GM18517 (cell line): ENCODE measurements around the gene MATCAP1.

Experiments
- ATAC-seq: cut with Tn5 transposase; IDR thresholded peaks from one replicate; pipeline ENCODE4 v1.9.1; 2021; ENCODE audit warnings: mild to moderate bottlenecking, moderate library complexity; ENCODE audit not compliant: unreplicated experiment

Gene MATCAP1

DNA sequence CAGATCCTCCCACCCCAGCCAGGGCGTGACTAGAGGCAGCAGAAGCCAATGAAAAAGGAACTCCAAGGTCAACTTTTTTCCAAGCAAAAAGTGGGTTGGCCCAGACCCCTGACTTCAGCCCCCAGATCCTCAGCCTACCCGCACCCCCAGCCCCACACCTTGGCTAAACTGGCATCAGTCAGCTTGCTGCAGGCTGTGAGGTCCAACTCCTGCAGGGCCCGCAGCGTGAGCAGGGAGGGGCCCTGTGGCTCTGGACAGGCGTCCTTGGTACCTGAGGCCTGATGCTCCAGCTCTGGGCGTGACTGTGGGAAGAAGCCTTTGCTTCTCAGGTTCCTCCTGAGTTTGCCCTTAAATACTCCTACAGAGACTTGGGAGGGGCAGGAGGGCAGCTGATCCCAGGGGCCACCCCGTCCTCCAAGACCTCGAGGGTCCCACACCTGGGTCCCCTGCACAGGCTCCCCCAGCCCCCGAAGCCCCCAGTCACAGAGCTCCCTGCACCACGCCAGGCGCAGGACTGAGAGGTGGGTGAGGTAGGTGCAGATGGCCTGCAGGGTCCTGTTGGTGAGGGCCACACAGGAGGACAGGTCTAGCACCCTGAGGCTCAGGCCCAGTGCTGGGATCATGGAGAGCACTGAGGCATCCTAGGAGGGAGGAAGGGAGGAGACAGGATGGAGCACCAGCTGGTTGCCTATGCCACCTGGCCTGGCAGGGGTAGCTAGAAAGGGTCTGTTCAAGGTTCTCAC is 24.6 kb upstream of the MATCAP1 start:
- no peak for ATAC-seq

DNA sequence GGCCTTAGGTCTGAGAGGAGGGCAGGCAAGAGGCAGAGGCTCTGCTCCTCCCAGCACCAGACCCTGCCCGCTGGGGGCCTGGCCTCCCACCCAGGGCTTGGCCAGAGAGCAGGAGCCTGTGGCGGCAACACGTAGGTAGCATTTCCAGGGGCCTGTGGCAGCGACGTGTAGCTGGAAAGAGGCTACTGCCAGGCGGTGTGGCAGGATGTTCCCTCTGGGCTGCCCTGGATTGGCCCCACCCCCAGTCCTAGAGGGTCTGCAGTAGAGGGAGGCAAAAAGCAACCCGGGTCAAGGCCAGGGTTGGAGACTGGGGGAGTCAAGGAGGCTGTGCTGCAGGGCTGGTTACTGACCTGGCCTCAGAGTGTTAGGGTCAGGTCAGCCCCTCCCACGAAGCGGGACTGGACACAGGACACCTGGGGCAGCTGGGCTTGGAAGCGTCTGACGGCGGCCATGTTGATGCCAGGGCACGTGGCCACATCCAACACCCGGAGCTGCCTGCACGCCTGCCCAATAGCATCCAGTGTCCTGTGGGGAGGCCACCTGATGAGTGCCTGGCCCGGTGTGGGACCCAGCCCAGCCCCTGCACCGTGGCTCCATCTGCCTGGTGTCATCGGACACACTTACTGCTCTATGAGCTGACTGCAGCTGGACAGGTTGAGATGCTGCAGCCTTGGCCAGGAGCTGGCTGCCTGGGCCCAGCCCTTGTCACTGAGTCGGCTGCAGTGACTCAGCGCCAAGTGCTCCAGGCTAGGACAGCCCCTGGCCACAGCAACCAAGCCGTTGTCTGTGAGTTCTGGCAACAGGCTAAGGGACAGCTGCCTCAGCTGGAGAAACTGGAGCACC is 23.7 kb upstream of the MATCAP1 start:
- no peak for ATAC-seq

DNA sequence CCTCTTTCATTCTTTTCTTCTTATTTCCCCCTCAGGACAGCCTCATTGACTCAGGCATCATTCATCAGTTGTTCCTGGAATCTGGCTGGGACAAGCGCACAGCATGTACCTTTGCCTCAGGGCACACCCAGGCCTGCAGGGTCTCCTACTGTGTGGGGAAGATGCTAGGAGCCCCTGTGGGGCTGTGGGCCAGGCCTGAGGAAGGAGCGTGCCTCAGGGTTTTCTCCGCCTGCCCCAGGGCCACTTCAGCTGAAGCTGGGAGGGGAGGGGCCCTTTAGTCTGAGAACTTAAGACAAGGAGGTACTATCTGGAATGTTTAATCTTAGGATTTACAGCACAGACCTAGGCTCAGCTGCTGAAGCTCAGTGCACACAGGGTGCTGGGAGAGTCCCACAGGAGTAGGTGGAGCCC is 23.1 kb upstream of the MATCAP1 start:
- ATAC-seq, result no peak

DNA sequence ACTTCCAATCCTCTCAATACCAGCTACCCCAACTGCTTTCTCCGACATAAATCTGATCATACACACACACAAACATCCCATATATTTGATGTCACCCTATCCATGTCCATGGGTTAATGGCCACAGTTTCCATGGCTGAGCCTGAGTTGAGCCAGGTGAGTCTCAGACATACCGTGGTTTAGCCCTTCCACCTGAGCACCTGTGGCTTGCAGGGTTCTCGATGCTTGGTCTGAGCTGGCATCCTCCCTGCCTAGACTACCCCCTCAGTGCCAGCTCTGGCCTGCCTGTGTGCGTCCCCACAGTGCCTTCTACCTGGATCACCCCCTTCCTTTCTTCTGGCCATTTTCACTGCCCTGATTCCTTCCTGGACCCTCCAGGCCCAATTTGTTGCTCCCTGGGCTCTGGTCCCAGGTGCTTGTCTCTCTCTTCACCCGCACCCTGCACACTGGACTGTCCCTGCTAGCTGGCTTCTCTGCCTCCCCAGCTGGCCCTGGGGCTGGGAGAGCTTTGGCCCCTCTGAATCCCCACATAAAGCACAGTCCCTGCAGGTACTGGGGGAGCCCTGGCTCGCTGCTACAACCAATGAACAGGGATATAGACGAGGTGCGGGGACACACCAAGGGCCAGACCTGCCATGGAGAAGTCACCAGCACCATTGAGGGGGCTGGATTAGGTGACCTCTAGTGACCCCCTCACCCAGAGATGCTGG is 22.5 kb upstream of the MATCAP1 start:
- no peak for ATAC-seq

DNA sequence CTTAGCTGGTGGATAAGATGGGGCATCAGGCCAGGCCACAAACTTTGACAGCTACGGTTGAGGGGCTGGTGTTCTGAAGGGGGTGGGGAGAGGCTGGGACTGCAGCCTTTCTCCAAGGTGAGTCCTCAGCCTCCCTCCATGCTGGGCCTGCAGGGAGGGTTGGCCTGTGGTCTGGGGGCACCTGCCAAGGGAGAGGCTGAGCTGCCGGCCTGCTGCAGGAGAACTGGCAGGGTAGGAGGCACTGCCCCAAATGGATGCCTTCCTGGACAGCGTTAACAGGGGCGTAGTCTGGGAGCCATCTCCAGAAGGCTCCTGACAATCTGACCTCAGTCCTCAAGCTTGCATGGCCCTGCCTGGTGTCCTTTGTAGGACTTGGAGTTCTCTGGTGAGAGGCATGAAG is 20.3 kb upstream of the MATCAP1 start:
- no peak for ATAC-seq

DNA sequence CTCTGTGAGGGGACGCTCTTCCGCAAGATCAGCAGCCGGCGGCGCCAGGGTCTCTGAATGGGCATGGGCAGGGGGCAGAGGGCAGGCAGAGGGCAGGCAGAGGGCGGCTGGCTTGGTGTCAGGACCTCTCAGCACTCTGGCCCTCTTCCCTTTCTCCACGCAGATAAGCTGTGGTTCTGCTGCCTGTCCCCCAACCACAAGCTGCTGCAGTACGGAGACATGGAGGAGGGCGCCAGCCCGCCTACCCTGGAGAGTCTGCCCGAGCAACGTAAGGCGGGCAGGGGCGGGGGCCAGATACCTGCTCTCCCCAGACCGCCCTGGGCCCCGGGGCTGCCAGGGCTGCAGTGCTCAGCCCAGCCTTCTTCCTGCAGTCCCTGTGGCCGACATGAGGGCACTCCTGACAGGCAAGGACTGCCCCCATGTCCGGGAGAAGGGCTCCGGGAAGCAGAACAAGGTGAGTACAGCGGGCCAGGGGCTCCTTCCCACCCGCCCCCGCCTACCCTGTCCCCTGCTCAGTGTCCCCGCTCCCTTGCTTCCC is 19.3 kb upstream of the MATCAP1 start:
- ATAC-seq, result no peak

DNA sequence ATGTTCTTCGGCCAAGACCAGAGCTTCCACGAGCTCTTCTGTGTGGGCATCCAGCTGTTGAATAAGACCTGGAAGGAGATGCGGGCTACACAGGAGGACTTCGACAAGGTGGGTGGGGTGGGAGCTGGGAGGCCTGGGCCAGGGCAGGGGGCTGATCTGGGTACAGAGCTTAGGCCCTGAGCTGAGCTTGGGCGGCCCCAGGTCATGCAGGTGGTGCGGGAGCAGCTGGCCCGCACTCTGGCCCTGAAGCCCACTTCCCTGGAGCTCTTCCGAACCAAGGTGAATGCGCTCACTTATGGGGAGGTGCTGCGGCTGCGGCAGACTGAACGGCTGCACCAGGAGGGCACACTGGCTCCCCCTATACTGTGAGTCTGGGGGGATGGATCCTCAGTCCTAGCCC is 18.7 kb upstream of the MATCAP1 start:
- ATAC-seq, result no peak

DNA sequence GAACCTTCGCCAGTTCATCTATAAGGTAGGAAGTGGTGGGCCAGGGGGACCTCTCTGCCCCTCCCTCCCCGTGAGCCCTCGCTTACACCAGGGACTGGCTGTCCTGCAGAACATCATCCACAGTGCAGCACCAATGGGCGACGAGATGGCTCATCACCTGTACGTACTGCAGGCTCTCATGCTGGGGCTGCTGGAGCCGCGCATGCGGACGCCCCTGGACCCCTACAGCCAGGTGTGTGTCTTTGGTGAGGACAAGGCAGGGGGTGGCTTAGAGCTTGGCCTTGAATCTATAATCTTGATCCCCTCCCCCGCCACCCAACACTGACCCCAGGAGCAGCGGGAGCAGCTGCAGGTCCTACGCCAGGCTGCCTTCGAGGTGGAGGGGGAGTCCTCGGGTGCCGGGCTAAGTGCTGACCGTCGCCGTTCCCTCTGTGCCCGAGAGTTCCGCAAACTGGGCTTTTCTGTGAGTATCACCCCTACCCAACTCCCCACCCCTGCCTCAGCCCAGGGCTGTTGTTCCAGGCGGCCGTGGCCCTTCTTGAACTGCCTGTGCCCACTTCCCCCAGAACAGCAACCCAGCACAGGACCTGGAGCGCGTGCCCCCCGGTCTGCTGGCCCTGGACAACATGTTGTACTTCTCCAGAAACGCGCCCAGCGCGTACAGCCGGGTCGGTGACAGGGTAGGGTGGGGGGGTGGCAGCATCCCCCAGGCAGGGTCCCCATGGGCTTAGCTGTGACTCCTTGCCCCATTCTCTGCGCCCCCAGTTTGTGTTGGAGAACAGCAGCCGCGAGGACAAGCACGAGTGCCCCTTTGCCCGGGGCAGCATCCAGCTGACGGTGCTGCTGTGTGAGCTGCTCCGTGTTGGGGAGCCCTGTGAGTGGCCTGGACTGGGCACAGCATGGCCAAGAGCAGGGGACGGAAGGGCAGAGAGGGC is 17.9 kb upstream of the MATCAP1 start:
- ATAC-seq, result no peak

DNA sequence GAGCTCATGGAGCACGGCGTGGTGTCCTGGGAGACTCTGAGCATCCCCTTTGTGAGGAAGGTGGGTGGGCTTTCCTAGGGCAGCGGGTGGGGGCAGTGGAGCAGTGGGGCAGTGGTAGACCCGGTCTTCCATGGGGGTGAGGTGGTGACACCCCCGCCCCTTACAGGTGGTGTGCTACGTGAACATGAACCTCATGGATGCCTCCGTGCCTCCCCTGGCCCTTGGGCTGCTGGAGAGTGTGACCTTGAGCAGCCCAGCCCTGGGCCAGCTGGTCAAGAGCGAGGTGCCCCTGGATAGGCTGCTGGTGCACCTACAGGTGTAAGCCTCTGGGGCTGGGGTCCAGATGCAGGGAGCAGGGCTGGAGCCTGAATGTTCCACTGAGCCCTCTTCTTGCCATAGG is 16.7 kb upstream of the MATCAP1 start:
- no peak for ATAC-seq

DNA sequence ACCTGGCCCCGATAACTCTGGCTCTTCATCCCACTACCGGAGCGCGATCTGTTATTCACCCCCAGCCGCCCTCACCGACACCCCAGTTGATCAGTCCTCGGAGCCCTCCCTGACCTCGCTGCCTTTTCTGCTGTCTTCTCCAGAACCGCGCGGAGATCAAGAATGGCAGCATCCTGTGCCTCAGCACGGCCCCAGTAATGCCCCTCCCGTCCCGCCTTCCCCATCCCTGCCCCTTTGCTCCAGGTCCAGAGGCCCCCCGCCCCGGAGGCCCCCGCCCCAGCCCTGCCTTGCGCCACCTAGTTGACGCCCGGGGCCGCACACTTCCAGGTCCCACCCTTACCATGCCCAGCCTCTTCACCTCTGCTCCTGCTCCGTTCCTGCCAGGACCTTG is 16.0 kb upstream of the MATCAP1 start:
- ATAC-seq, result no peak

DNA sequence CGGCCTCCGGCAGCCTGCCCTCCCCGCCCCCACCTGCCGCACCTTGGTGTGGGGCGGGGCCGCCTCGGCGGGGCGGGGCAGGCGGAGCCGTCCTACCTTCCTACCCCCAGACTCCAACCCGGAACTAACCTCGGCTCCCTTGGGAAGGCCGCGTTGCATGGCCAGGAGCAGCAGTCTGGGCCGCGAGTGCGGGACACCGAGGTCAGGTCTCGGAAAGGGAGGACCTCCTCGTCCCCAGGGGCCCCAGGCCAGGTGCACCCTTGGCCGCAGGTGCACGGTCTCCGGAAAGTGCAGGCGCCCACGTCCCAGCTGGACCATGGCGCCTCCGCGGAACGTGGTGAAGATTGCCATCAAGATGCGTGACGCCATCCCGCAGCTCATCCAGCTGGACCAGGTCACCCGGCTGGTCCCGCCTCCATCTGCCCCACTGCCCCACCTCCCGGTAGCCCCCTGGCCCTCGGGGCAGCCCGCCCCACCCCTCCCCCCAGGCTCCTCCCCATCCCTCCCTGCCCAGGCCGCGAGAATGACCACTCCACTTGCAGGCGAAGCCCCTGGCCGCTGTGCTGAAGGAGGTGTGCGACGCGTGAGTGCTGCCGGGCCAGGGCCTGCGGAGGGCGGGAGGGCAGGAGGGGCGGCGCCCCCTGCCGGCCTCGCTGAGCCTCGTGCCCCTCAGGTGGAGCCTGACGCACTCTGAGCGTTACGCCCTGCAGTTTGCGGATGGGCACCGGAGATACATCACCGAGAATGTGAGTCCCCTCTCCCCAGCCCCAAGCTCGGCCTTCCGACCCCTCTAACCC is 15.4 kb upstream of the MATCAP1 start, which contains the start of gene ELMO3:
TSS of gene ELMO3 (plus strand) at position 121 of the 797 bp plus-strand sequence. CDS start at position 317, 196 bp downstream.
- ATAC-seq, result no peak

DNA sequence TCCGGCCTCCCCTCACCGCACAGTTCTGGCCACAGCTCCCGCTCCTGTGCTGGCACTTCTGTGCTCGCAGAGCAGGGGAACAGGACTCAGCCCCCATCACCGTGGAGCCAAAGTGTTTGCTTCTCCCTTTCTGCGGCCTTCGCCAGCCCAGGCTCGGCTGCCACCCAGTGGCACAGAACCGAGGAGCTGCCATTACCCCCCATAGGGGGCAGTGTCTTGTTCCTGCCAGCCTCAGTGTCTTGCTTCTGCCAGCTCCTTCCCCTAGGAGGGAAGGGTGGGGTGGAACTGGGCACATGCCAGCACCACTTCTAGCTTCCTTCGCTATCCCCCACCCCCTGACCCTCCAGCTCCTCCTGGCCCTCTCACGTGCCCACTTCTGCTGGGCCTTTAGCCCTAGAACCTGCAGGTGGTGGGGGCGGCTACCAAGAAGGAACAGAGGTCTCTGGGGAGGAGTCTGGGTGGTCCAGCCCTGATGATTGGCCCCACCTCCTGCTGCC is 14.5 kb upstream of the MATCAP1 start:
- ATAC-seq, result no peak

DNA sequence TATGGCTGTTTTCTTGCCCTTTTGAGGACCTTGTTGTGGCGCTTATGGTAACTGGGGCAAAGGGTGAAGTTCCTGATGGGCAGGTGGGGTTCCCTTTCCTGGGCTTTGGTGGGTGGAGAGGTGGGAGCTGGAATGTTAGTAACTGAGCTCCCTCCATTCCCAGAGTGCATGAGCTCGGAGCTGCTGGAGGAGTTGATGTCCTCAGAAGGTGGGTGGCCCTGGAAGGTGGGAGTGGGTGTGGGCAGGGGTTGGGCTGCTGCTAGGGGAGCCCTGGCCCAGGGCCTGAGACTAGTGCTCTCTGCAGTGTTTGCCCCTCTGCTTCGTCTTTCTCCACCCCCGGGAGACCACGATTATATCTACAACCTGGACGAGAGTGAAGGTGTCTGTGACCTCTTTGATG is 13.9 kb upstream of the MATCAP1 start:
- no peak for ATAC-seq

DNA sequence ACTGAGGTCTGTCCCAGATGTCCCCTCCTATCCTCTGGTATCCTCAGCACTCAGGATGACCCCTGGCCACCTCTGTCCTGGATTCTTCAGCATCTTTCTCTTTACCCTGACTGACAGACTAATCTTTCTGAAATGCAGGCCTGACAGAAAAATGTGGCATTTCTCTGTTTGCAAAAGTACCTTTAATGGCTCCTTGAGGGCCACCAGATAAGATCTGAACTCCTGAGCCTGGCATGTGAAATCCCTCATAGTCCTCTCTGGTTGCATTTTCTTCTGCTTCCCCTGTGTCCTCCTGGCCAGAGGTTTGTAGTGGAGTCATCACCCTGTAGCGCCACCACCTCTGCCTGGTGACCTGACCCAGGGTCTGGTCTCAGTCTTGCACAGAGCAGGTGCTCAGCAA is 13.1 kb upstream of the MATCAP1 start:
- ATAC-seq, result no peak

DNA sequence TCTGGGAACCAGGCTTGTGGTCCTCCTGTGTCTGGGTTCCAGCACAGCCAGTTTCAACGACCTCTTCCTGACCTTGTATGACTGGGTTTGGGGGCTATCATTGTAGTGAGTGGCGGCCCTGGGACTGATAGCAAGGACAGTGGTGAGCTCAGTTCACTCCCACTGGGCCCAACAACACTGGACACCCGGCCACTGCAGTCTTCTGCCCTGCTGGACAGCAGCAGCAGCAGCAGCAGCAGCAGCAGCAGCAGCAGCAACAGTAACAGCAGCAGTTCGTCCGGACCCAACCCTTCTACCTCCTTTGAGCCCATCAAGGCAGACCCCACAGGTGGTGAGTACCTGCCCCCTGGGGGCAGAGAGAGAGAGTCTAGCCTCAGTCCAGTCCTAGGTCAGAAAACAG is 11.9 kb upstream of the MATCAP1 start:
- ATAC-seq, result no peak

DNA sequence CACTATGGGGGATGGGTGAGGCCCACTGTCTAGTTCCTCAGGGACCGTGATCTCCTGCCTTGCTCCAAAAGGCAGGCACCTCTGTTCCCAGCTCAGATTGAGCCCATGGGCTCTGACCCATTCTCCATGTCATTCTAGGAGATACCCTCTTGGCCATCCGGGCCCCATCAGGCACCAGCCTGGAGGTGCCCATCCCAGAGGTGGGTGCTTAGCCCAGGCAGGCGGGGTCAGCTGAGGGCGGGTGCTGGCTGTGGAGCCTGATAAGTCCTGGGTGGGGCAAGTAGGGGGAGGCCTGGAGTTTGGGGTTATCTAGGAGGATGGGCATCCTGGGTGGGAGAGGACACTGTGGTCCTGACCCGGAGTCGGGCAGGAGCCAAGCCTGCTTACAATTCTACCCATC is 10.5 kb upstream of the MATCAP1 start:
- ATAC-seq, result no peak

DNA sequence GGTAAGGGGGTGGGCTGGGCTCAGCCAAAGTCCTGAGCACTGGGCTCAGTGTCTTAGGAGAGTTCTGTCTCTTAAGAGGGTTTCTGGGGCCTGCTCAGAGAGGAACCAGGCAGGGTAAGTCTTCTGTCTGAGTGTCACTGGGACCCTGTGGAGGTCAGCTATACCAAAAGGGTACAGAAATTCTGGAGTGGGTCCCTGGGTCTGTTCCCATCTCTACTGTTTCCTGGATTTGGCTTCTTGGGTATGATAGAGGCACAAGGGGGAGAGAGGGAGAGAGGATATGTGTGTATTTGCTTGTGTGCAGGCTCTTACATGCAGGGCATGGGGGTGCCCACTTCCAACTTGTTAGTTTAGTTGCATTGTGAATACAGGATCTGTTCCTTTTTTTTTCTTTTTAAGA is 9.8 kb upstream of the MATCAP1 start:
- ATAC-seq, result no peak

DNA sequence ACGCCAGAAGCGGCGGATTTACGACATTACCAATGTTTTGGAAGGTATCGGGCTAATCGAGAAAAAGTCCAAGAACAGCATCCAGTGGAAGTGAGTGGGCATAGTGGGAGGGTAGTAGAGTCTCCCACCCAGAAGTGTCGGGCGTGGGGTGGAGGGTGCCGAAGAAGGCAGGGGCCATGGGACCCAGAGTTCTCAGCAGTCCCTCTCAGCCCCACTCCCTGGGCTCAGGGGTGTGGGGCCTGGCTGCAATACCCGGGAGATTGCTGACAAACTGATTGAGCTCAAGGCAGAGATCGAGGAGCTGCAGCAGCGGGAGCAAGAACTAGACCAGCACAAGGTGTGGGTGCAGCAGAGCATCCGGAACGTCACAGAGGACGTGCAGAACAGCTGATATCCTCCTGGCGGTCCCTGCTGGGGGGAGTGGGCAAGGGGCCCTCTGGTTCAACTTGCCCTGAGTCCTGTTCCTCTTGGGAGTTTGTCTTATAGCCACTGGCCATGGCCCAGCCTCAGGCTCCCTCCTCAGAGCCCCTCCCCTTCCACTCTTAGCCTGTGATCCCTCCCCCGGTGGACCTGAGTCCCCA is 9.1 kb upstream of the MATCAP1 start:
- ATAC-seq, result no peak
